H1 (cell line): ENCODE data around the gene CBX4. TPM values are rescaled to one million over a fixed set of nuclear protein-coding genes. Genes with fewer than 3 reads are reported as not detected.

Experiments
- CHD1 ChIP-seq: IDR thresholded peaks from 2 replicates; pipeline ENCODE4 v1.6.1; 2012; ENCODE audit warnings: low read depth, low read length, improper control_type of control experiment
- FOSL1 ChIP-seq: IDR thresholded peaks from 2 replicates; pipeline ENCODE4 v1.6.1; 2011; ENCODE audit warnings: mild to moderate bottlenecking, low read depth, low read length, moderate library complexity; ENCODE audit not compliant: insufficient read depth
- GTF2F1 ChIP-seq: IDR thresholded peaks from 2 replicates; pipeline ENCODE4 v1.6.1; 2012; ENCODE audit warnings: low read depth, low read length, improper control_type of control experiment, borderline replicate concordance
- HDAC2 ChIP-seq, 2 experiments: fragments of 300-600 bp in 1 of 2; sonication (generic) in 1 of 2; IDR thresholded peaks; 2 replicates each; pipeline ENCODE4 v1.6.1; 2011 to 2012; ENCODE audit warnings: low read depth in 2 of 2, low read length in 2 of 2, mild to moderate bottlenecking in 2 of 2, moderate library complexity in 2 of 2, borderline replicate concordance in 1 of 2, inconsistent platforms in 1 of 2
- HDAC6 ChIP-seq: IDR thresholded peaks from one replicate; pipeline ENCODE4 v1.7.1; 2012; ENCODE audit warnings: low read depth, mild to moderate bottlenecking, inconsistent platforms, low read length, moderate library complexity
- JUN ChIP-seq: IDR thresholded peaks from 2 replicates; pipeline ENCODE4 v1.6.1; 2011; ENCODE audit warnings: low read depth, mild to moderate bottlenecking, improper control_type of control experiment, low read length
- JUND ChIP-seq: IDR thresholded peaks from 2 replicates; pipeline ENCODE4 v1.6.1; 2011; ENCODE audit warnings: mild to moderate bottlenecking, improper control_type of control experiment, low read length
- KDM5A ChIP-seq: fragments of 200-600 bp; IDR thresholded peaks from 2 replicates; pipeline ENCODE4 v1.7.1; 2012; ENCODE audit warnings: mild to moderate bottlenecking, low read length, inconsistent platforms, mixed read lengths
- NRF1 ChIP-seq: IDR thresholded peaks from 2 replicates; pipeline ENCODE4 v1.6.1; 2011; ENCODE audit warnings: mild to moderate bottlenecking, low read depth, low read length, improper control_type of control experiment
- POU5F1 ChIP-seq: IDR thresholded peaks from 2 replicates; pipeline ENCODE4 v1.6.1; 2011; ENCODE audit warnings: low read depth, mild to moderate bottlenecking, low read length, moderate library complexity
- RXRA ChIP-seq: IDR thresholded peaks from 2 replicates; pipeline ENCODE4 v1.6.1; 2011; ENCODE audit warnings: low read depth, mild to moderate bottlenecking, low read length, moderate library complexity; ENCODE audit not compliant: insufficient read depth
- SP4 ChIP-seq: IDR thresholded peaks from 2 replicates; pipeline ENCODE4 v1.6.1; 2012; ENCODE audit warnings: low read length, inconsistent platforms
- TAF1 ChIP-seq: IDR thresholded peaks from 2 replicates; pipeline ENCODE4 v1.6.1; 2011; ENCODE audit warnings: mild to moderate bottlenecking, low read depth, low read length
- TAF7 ChIP-seq: optimal IDR thresholded peaks from 2 replicates; pipeline ENCODE3; 2011; ENCODE audit warnings: low read depth, mild to moderate bottlenecking, inconsistent platforms, low read length, moderate library complexity, borderline replicate concordance
- polyA plus RNA-seq, 7 experiments: library from polyadenylated mRNA; depleted of rRNA in 3 of 7; stranded (reverse) in 5 of 7; unstranded in 2 of 7; fragments of >200 nt in 5 of 7; fragments of 200-250 nt in 2 of 7; gene quantifications; 1 replicate in 5 of 7; 2 replicates in 1 of 7; 4 replicates in 1 of 7; pipeline versions ENCODE4 v1.2.1 to v1.2.3, GENCODE V29; 2011 to 2013; ENCODE audit warnings: missing spikeins in 2 of 7, mixed read lengths in 2 of 7
- total RNA-seq: library from RNA; stranded (reverse); fragmentation: NEBNext Ultra II Directional; extraction: Animal tissue kit (Norgen Biotek cat#: 25700); gene quantifications from 2 replicates; pipeline ENCODE4 v1.2.1, GENCODE V29; 2021
- TF ChIP-seq, protein P1 (sequence below): IDR thresholded peaks from 2 replicates; pipeline ENCODE4 v1.6.1; 2012; ENCODE audit warnings: low read length, inconsistent platforms
- TF ChIP-seq, protein P2 (sequence below): IDR thresholded peaks from 2 replicates; pipeline ENCODE4 v1.6.1; 2011; ENCODE audit warnings: low read length, improper control_type of control experiment
- TF ChIP-seq, protein P3 (sequence below): IDR thresholded peaks from 2 replicates; pipeline ENCODE4 v1.6.1; 2011; ENCODE audit warnings: low read depth, mild to moderate bottlenecking, low read length; ENCODE audit not compliant: insufficient read depth

Gene CBX4
- total and polyA plus RNA-seq, 2 of the 8 experiments (the other 6 are each of a cell fraction or from before 2014, with no cell fraction given) = 1.8 to 4.0 TPM

DNA sequence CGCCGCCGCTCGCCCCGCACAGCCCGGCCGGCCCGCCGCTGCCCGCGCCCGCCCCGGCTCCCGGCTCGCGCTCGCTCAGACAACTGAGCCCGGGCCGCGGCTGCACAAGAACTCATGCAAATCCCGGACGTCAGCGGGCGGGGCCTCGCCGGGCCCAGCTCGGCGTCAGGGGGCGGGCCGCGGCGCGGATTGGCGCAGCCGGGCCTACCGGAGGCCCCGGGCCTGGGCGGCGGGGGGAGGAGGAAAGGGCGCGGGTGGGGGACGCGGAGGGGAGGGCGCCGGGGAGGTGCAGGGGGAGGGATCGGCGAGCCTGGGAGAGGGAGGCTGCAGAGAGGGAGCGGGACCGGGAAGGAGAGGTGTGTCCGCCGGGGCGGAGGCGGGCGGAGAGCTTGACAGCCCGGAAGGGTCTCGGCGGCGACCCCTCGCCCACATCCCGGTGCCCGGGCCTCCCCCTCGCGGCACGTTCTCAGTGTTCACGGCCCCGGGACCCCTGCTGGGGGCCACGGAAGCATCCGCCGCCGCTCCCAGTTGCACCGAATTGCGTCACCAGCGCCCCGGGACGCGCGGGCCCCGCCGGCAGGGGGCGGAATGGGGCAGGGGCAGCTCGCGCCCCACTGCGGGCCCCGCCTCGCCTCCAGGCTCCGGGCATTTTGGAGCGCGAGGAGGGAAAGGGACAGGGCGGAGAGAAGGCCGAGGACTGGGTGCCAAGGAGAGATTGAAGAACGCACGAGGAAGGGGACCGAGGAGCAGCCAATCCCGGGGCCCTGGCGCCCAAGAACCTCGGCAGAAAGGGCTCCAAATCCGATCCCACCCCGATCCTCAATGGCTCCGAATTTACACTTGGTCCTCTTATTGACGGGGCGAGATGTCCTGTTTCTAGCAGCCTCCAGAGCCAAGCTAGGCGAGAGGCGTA lies at the start of gene CBX4 (continued):
- TF ChIP-seq, protein P1, sequence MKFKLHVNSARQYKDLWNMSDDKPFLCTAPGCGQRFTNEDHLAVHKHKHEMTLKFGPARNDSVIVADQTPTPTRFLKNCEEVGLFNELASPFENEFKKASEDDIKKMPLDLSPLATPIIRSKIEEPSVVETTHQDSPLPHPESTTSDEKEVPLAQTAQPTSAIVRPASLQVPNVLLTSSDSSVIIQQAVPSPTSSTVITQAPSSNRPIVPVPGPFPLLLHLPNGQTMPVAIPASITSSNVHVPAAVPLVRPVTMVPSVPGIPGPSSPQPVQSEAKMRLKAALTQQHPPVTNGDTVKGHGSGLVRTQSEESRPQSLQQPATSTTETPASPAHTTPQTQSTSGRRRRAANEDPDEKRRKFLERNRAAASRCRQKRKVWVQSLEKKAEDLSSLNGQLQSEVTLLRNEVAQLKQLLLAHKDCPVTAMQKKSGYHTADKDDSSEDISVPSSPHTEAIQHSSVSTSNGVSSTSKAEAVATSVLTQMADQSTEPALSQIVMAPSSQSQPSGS = 0 out of 2 replicates have a peak, but pooled peaks have one; percentile 26
- no peak for TF ChIP-seq FOSL1
- peak; percentile 91 for TF ChIP-seq TAF7
- no peak for TF ChIP-seq HDAC6
- no peak for TF ChIP-seq JUN
- TF ChIP-seq SP4 = no peak
- TF ChIP-seq, protein P2, sequence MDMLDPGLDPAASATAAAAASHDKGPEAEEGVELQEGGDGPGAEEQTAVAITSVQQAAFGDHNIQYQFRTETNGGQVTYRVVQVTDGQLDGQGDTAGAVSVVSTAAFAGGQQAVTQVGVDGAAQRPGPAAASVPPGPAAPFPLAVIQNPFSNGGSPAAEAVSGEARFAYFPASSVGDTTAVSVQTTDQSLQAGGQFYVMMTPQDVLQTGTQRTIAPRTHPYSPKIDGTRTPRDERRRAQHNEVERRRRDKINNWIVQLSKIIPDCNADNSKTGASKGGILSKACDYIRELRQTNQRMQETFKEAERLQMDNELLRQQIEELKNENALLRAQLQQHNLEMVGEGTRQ = no peak
- TF ChIP-seq POU5F1 = no peak
- peak; percentile 93 for TF ChIP-seq TAF1
- no peak for TF ChIP-seq KDM5A
- TF ChIP-seq RXRA = no peak
- no peak for TF ChIP-seq CHD1
- TF ChIP-seq NRF1 = no peak
- peak in 1 of 2 experiments; percentile 81; a peak in 1 of 4 replicates for TF ChIP-seq HDAC2 (IDR thresholded peaks at IDR 0.05; ENCODE audit: borderline replicate concordance in 1 of 2, low read depth in 2 of 2, low read length in 2 of 2)
- TF ChIP-seq JUND = peak; percentile 50; the same call in 1 of the 2 replicates
- no peak for TF ChIP-seq GTF2F1
- TF ChIP-seq, protein P3, sequence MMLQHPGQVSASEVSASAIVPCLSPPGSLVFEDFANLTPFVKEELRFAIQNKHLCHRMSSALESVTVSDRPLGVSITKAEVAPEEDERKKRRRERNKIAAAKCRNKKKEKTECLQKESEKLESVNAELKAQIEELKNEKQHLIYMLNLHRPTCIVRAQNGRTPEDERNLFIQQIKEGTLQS = peak; percentile 83
